ENCODE measurements around the gene CYP2S1.

Gene CYP2S1

DNA sequence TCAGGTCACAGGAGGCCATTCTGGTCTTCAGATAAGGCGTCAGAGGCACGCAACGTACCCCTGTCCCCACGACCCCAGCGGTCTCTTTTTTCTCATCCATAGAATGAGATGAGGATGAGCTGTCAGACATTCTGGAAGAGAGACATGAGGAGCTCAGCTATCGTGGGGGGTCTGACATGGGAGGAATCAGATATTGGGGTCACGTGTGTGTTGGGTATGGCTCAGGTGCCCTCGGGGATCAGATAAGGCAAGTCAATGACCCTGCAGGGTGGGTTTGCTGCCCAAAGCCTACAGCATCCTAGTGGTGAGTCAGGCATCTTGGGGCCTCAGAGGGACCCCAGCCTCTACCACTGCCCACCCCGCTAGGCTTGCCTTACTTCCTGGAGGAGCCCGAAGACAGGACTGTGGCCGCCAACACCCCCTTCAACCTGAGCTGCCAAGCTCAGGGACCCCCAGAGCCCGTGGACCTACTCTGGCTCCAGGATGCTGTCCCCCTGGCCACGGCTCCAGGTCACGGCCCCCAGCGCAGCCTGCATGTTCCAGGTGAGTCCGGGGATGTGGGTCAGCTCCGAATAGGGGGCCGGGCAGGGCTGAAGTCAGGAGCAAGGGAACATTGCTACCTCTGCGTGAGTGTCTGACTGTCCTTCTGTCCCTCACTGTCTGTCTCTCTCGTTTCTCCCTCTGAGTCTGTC lies 28.6 kb downstream of the CYP2S1 start:
- in situ Hi-C loops (cut with MboI; ENCODE audit: low sequenced_read_pairs, unreplicated experiment), result no loop called here
- no peak for DNase-seq (ENCODE audit: low spot score)
- TF ChIP-seq, protein P1, sequence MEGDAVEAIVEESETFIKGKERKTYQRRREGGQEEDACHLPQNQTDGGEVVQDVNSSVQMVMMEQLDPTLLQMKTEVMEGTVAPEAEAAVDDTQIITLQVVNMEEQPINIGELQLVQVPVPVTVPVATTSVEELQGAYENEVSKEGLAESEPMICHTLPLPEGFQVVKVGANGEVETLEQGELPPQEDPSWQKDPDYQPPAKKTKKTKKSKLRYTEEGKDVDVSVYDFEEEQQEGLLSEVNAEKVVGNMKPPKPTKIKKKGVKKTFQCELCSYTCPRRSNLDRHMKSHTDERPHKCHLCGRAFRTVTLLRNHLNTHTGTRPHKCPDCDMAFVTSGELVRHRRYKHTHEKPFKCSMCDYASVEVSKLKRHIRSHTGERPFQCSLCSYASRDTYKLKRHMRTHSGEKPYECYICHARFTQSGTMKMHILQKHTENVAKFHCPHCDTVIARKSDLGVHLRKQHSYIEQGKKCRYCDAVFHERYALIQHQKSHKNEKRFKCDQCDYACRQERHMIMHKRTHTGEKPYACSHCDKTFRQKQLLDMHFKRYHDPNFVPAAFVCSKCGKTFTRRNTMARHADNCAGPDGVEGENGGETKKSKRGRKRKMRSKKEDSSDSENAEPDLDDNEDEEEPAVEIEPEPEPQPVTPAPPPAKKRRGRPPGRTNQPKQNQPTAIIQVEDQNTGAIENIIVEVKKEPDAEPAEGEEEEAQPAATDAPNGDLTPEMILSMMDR (IDR thresholded peaks at IDR 0.05; ENCODE audit: borderline replicate concordance, control extremely low read depth, extremely low read depth, insufficient read depth, missing control alignments), result no peak

DNA sequence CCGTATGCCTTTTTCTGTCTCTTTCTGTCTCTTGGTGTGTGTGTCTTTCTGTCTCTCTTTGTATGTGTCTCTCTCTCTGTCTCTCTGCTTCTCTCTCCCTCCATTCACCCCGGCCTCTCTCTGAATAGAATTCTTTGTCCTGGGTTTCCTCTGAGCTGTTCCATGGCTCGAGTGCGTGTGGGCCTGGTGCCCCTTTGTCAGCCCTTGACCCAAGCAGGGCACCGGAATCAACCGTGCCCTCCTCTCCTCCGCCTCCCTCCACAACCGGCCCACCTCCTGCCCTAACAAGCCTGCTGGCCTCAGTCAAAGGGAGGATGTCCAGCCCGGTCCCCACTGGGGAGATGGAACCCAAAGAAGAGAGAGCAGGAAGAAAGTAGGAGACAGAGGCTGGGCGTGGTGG lies 29.2 kb downstream of the CYP2S1 start:
- in situ Hi-C loops (cut with MboI; ENCODE audit: low sequenced_read_pairs, unreplicated experiment), result no loop called here
- DNase-seq (ENCODE audit: low spot score), result no peak
- TF ChIP-seq, protein P1 (IDR thresholded peaks at IDR 0.05; ENCODE audit: borderline replicate concordance, control extremely low read depth, extremely low read depth, insufficient read depth, missing control alignments), result no peak

DNA sequence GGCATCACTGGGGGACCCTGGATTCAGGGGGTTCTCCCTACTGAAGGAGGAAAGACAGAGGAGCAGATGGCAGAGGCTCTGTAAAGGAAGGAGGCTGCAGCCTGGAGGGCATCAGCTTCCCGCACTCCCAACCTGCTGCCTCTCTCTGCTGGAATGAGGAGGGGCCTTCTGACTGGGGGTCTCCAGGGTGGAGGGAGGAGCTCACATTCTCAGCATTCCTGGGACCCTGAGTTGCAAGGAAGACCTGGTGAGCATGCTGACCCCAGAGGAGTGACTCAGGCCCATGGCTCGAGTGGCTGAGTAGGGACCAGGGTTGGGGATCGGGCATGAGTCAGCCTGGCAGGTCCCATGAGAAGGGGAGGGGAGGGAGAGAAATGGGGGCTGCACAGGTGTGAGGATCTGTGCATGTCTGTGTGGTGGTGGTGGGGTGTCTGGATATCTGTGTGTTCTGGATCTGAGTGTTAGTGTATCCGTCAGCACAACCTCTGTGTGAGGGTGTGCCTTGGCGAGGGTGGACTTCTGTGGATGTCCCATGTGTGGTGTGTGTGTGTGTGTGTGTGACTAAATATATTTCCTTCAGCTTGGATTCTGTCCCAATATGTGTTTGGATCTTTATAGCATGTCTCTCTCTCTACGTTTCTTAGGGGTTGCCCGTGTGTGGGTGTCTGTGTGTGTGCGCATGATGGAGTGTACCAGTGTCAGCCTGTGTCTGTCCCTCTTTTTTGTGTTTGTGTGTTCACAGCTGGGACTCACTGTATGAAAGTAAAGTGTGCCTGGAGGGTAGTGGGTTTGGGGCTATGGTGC lies 30.6 kb downstream of the CYP2S1 start:
- in situ Hi-C loops (cut with MboI; ENCODE audit: low sequenced_read_pairs, unreplicated experiment), result no loop called here
- TF ChIP-seq, protein P1 (IDR thresholded peaks at IDR 0.05; ENCODE audit: borderline replicate concordance, control extremely low read depth, extremely low read depth, insufficient read depth, missing control alignments), result no peak
- DNase-seq (ENCODE audit: low spot score), result no peak

DNA sequence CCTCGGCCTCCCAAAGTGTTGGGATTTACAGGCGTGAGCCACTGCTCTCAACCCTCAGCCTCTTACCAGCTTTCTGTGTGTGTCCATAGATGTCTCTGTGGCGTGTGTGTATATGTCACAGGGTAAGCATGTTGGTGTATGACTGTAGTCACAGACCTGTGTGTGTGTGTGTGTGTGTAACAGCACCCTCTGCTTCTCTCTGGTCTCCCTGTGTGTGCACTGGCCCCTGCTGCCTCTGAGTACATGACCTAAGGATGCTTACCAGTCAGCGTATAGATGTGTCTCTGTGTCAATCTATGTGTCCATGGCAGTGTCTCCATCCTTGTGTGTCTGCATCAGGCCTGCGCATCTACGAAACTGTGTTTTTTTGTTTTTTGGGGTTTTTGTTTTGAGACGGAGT lies 31.6 kb downstream of the CYP2S1 start:
- in situ Hi-C loops (cut with MboI; ENCODE audit: low sequenced_read_pairs, unreplicated experiment), result no loop called here
- no peak for DNase-seq (ENCODE audit: low spot score)
- TF ChIP-seq, protein P1 (IDR thresholded peaks at IDR 0.05; ENCODE audit: borderline replicate concordance, control extremely low read depth, extremely low read depth, insufficient read depth, missing control alignments), result no peak

DNA sequence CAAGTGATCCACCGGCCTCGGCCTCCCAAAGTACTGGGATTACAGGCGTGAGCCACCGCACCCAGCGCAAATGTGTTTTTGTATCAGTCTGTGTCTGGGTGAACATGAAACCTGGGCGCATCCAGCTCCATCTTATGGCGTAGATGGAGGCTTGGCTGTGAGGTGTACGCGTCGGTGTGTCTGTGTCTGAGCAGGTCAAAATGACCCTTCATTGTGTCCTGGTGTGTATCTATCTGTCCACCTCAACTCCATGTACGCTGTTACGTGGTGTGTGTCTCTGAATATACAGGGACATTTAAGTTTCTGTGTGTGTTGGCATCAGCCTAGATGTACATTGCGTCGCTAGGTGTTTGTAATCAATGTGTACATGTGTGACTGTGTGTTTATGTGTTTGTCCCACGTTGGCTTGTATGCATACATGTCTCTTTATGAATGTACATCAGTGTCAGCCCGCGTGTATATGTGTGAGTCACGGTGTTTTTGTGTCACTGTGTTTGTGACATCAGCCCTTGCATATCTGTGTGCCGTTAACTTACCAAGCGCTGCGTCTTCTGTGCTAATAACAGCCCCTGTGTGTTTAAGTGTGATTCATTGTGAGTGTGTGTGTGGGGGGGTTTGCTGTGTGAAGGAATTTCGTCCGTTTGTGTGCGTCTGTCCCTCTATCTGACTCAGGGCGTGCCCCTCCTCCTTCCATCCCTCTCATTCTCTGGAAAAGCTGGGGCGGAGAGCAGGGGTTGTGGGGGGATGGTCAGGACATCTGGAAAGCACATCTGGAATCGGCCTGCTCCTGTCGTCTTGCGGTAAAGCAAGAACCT lies 32.4 kb downstream of the CYP2S1 start:
- in situ Hi-C loops (cut with MboI; ENCODE audit: low sequenced_read_pairs, unreplicated experiment), result no loop called here
- TF ChIP-seq, protein P1 (IDR thresholded peaks at IDR 0.05; ENCODE audit: borderline replicate concordance, control extremely low read depth, extremely low read depth, insufficient read depth, missing control alignments), result no peak
- no peak for DNase-seq (ENCODE audit: low spot score)

Measured in GM13976 (cell line).